Tibial nerve (tissue), 4 donors: ENCODE measurements around the gene WT1.

Experiments used
- EP300 ChIP-seq, 2 donors: sonication (generic); formaldehyde crosslinking; IDR thresholded peaks; one replicate each; pipeline ENCODE4 v1.6.1; 2017; ENCODE audit warnings: antibody characterized with exemption in 2 of 2, mild to moderate bottlenecking in 1 of 2
- POLR2A ChIP-seq, 2 donors: fragments of 450-650 bp; IDR thresholded peaks; one replicate each; pipeline ENCODE4 v1.6.1; 2017; ENCODE audit warnings: antibody characterized with exemption in 2 of 2, mild to moderate bottlenecking in 2 of 2, moderate library complexity in 2 of 2
- TF ChIP-seq, protein P1 (sequence below), 5 experiments: fragments of 200-600 bp in 3 of 5; fragments of 450-650 bp in 2 of 5; sonication (generic) in 3 of 5; IDR thresholded peaks; one replicate each; pipeline ENCODE4 v1.5.1; 2016 to 2019; ENCODE audit warnings: antibody characterized with exemption in 5 of 5, mild to moderate bottlenecking in 3 of 5, moderate library complexity in 2 of 5

DNA sequence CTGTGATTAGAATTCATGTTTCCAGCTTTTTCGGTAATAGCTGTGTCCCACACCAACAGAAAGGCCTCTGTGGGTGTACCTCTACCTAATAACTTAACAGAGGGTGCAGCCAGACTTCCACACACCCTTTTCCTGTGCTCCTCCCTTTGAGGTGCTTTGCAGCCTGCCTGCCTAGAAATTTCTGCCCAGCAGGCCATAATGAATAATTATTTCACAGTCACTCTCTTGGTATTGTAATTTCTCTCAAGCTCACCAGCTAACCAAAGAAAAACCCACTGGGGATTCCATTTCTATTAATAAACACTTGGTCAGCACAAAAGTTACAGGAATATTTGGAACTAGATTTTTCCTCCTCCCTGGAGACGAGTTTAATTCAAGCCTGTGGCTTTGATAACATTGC, 13.3 kb downstream of the WT1 start:
- TF ChIP-seq, protein P1, sequence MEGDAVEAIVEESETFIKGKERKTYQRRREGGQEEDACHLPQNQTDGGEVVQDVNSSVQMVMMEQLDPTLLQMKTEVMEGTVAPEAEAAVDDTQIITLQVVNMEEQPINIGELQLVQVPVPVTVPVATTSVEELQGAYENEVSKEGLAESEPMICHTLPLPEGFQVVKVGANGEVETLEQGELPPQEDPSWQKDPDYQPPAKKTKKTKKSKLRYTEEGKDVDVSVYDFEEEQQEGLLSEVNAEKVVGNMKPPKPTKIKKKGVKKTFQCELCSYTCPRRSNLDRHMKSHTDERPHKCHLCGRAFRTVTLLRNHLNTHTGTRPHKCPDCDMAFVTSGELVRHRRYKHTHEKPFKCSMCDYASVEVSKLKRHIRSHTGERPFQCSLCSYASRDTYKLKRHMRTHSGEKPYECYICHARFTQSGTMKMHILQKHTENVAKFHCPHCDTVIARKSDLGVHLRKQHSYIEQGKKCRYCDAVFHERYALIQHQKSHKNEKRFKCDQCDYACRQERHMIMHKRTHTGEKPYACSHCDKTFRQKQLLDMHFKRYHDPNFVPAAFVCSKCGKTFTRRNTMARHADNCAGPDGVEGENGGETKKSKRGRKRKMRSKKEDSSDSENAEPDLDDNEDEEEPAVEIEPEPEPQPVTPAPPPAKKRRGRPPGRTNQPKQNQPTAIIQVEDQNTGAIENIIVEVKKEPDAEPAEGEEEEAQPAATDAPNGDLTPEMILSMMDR (IDR thresholded peaks at IDR 0.05): no peak
- TF ChIP-seq POLR2A (IDR thresholded peaks at IDR 0.05): no peak
- no peak for TF ChIP-seq EP300 (IDR thresholded peaks at IDR 0.05)
